GM21526 (cell line): ENCODE measurements around the gene B3GNT3.

ENCODE experiments used
- ATAC-seq: cut with Tn5 transposase; IDR thresholded peaks from one replicate; pipeline ENCODE4 v1.9.1; 2021; ENCODE audit warnings: moderate library complexity; ENCODE audit not compliant: unreplicated experiment, low FRiP score

The B3GNT3 gene

GRCh38 chr19:17831419-17831888 lies 36.5 kb downstream of the B3GNT3 start:
- no peak for ATAC-seq

- ATAC-seq = no peak
These were observed 37.7 kb downstream of the B3GNT3 start for GRCh38 chr19:17832443-17833208.

GRCh38 chr19:17834350-17835181 lies 39.6 kb downstream of the B3GNT3 start:
- ATAC-seq = no peak

GRCh38 chr19:17835182-17836006 lies 40.5 kb downstream of the B3GNT3 start:
- no peak for ATAC-seq

GRCh38 chr19:17836530-17836929 lies 41.6 kb downstream of the B3GNT3 start:
- ATAC-seq = no peak

GRCh38 chr19:17837972-17838371 lies 43.0 kb downstream of the B3GNT3 start:
- no peak for ATAC-seq

GRCh38 chr19:17840019-17840418 lies 45.1 kb downstream of the B3GNT3 start:
- no peak for ATAC-seq

- ATAC-seq = no peak
These were observed 46.5 kb downstream of the B3GNT3 start for GRCh38 chr19:17841371-17841809.

- no peak for ATAC-seq
These were observed 47.1 kb downstream of the B3GNT3 start for GRCh38 chr19:17841810-17842662.

- no peak for ATAC-seq
These were observed 47.8 kb downstream of the B3GNT3 start for GRCh38 chr19:17842663-17843291.

- ATAC-seq = no peak
These were observed 48.4 kb downstream of the B3GNT3 start for GRCh38 chr19:17843292-17843827.

- no peak for ATAC-seq
These were observed 49.1 kb downstream of the B3GNT3 start for GRCh38 chr19:17843908-17844490.

GRCh38 chr19:17846146-17846545 lies 51.2 kb downstream of the B3GNT3 start:
- no peak for ATAC-seq

- no peak for ATAC-seq
These were observed 52.8 kb downstream of the B3GNT3 start, which contains the start of gene JAK3 for GRCh38 chr19:17847538-17848366. JAK3 (minus strand) TSS chr19:17847982; CDS start chr19:17844417, 3,565 bp downstream.

GRCh38 chr19:17848595-17849292 lies 53.8 kb downstream of the B3GNT3 start:
- no peak for ATAC-seq

- no peak for ATAC-seq
These were observed 59.1 kb downstream of the B3GNT3 start for GRCh38 chr19:17854061-17854460.
